Cardiac fibroblast (primary cell): ENCODE data around the gene FAM131A.
"Not testable (repeated sequence)": the region's sequence is repeated elsewhere in the genome, so short reads cannot be mapped to it uniquely, and the experiment has no call there.

Experiments
- DNase-seq, 2 donors: peaks; one replicate each; pipeline versions ENCODE4 v3.0.0 to v3.0.0-alpha.2; 2010; ENCODE audit warnings: low read depth in 2 of 2
- H3K4me3 ChIP-seq, 2 donors: replicated peaks in 1 of 2; 1 replicate in 1 of 2; 2 replicates in 1 of 2; pipeline ENCODE4 v1.5.1; 2011; ENCODE audit warnings: low read depth in 2 of 2, low read length in 2 of 2, mild to moderate bottlenecking in 2 of 2, moderate library complexity in 1 of 2
- CTCF ChIP-seq: IDR thresholded peaks from one replicate; pipeline ENCODE4 v1.5.1; 2011; ENCODE audit warnings: low read depth, mild to moderate bottlenecking, low read length, inconsistent platforms

The FAM131A gene

GRCh38 chr3:184338511-184338945, 1.1 kb downstream of the FAM131A start:
- TF ChIP-seq CTCF = peak; percentile 23
- DNase-seq = peak; percentile 91 to 93
- H3K4me3 ChIP-seq = peak overlapping the region; percentile 30 to 49

GRCh38 chr3:184339001-184339400, 1.6 kb downstream of the FAM131A start:
- no peak for DNase-seq
- TF ChIP-seq CTCF = no peak
- peak overlapping the region; percentile 30 to 49 for H3K4me3 ChIP-seq

- H3K4me3 ChIP-seq, DNase-seq: not testable (repeated sequence)
Measured at GRCh38 chr3:184339451-184340135, 2.2 kb downstream of the FAM131A start.

GRCh38 chr3:184341925-184342324, 4.5 kb downstream of the FAM131A start:
- DNase-seq = no peak
- H3K4me3 ChIP-seq = no peak overlapping the region
- TF ChIP-seq CTCF = no peak

GRCh38 chr3:184343200-184343876, 5.9 kb downstream of the FAM131A start:
- no peak for TF ChIP-seq CTCF
- no peak overlapping the region for H3K4me3 ChIP-seq
- DNase-seq = no peak

- no peak for DNase-seq
- TF ChIP-seq CTCF = no peak
- H3K4me3 ChIP-seq = no peak overlapping the region
Measured at GRCh38 chr3:184344579-184345316, 7.3 kb downstream of the FAM131A start.
